Measurements from ENCODE around the gene AUTS2.

Gene AUTS2

GRCh38 chr7:70777251-70777650 is 1179.0 kb downstream of the AUTS2 start:
- no peak for DNase-seq (ENCODE audit: low read depth)

DNA sequence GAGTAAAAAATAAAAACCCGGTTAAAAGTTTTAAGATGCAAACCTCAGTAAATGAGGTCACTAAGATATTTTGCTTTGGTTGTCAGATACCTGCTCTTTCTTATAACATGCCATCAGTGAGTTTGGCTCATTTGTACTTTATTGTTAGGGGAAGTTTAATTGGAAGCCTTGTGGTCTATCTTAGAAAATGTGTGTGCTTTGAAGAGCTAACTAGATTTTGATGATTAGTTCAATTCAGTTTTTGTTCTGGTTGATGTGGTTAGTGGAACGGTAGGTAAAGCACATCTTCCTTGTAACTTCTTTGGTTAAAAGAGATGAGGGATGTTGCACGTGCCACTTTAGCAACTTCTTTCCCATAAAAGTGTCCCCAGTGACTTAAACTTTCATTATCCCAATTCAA is 1180.3 kb downstream of the AUTS2 start:
- DNase-seq (ENCODE audit: low read depth), result no peak

DNA sequence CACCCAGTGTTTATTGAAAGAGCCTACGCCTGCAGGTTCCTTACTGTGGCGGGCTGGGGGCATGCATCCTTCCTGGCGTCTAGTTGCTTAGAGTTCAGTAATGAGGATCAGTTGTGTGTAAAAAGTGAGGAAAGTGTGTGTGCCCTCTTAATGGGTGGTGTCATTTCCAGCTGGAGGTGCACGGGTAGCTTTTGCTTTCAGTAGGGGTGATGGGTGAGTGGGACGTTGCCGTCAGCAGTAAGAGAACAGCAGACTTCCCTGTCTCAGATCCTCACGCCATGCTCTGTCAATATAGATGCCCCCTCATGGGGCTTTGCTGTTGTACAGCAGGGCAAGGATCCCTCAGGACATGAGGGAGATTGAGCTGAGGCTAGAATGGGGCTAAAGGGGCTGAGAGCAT is 1181.0 kb downstream of the AUTS2 start:
- DNase-seq (ENCODE audit: low read depth), result no peak

GRCh38 chr7:70781922-70782311 is 1183.6 kb downstream of the AUTS2 start:
- no peak for DNase-seq (ENCODE audit: low read depth)

DNA sequence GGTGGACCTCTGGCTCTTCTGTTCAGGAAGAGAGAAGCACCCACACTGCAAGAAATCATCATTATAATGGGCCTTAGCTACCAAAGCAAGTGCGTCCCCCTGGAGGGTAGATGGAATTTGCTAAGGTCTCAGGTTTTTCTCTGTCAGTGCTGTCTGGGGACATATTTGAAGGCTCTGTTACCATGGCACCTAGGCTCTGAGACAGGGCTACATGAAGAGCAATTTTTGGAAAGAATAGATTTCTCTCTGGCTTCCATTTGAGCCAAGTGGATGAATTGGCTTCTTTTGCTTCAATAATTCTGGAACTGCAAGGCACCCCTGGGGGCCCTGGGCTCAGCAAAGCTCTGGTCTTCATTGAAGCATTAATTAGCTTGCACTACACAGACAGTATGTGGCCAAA is 1184.5 kb downstream of the AUTS2 start:
- DNase-seq (ENCODE audit: low read depth), result no peak

- no peak for DNase-seq (ENCODE audit: low read depth)
Measured at GRCh38 chr7:70785427-70785826, 1187.2 kb downstream of the AUTS2 start.

GRCh38 chr7:70786076-70786475 is 1187.8 kb downstream of the AUTS2 start:
- DNase-seq (ENCODE audit: low read depth), result no peak

- DNase-seq (ENCODE audit: low read depth), result no peak
Measured at GRCh38 chr7:70787286-70787685, 1189.0 kb downstream of the AUTS2 start.

- no peak for DNase-seq (ENCODE audit: low read depth)
Measured at GRCh38 chr7:70787771-70788170, 1189.5 kb downstream of the AUTS2 start.

DNA sequence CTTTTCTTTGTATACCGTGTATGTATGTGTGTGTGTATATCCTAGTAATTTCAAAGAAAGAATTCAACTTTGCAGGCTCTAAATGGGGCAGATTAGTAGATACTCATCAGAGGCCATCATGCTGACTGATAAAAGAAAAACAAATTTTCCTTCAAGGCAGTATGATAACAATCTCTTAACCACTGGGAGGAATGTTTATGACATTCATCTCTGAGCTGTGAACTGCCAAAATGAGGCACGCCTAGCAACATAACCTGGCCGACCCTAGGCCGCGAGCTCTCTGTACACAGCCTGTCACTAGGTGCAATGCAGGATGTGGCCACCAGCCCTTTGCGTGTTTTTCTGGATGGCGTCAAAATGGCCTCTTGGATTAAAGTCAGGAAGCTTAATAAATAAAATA is 1190.0 kb downstream of the AUTS2 start:
- DNase-seq (ENCODE audit: low read depth), result peak; percentile 30

GRCh38 chr7:70789481-70790214 is 1191.4 kb downstream of the AUTS2 start:
- DNase-seq (ENCODE audit: low read depth), result no peak

DNA sequence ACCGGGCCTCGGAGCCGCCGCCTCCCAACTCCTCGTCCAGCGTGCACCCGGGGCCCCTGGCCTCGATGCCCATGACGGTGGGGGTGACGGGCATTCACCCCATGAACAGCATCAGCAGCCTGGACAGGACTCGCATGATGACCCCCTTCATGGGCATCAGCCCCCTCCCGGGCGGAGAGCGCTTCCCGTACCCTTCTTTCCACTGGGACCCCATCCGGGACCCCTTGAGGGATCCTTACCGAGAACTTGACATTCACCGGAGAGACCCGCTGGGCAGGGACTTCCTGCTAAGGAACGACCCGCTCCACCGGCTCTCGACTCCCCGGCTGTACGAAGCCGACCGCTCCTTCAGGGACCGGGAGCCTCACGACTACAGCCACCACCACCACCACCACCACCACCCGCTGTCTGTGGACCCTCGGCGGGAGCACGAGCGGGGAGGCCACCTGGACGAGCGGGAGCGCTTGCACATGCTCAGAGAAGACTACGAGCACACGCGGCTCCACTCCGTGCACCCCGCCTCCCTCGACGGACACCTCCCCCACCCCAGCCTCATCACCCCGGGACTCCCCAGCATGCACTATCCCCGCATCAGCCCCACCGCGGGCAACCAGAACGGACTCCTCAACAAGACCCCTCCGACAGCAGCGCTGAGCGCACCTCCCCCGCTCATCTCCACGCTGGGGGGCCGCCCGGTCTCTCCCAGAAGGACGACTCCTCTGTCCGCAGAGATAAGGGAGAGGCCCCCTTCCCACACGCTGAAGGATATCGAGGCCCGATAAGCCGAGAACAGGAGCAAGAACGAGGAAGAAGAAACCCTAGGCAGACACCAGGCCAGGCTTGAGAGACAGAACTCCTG is 1192.2 kb downstream of the AUTS2 start:
- DNase-seq (ENCODE audit: low read depth), result no peak

DNA sequence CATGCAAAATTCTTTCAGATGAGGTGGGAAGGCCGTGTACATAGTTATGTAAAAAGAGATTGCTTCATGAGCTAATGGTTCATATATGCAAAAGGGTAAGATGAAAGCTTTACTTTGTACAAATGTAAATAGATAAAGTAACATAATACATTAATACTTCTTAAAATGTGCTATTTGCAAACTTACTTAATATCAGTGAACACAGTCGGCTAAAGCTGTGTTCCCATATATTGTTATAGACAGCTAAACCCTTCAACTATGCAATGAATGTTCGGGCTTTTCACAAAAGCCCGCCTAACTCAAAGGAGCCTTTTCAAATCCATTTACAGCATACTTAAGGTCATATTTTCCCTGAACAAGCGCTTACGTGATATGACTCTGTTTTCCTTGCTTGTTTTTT is 1193.1 kb downstream of the AUTS2 start:
- DNase-seq (ENCODE audit: low read depth), result no peak

GRCh38 chr7:70793060-70793459 is 1194.8 kb downstream of the AUTS2 start:
- DNase-seq (ENCODE audit: low read depth), result no peak

GRCh38 chr7:70793821-70794220 is 1195.5 kb downstream of the AUTS2 start:
- no peak for DNase-seq (ENCODE audit: low read depth)

- no peak for DNase-seq (ENCODE audit: low read depth)
Measured at GRCh38 chr7:70794962-70795361, 1196.7 kb downstream of the AUTS2 start.

DNA sequence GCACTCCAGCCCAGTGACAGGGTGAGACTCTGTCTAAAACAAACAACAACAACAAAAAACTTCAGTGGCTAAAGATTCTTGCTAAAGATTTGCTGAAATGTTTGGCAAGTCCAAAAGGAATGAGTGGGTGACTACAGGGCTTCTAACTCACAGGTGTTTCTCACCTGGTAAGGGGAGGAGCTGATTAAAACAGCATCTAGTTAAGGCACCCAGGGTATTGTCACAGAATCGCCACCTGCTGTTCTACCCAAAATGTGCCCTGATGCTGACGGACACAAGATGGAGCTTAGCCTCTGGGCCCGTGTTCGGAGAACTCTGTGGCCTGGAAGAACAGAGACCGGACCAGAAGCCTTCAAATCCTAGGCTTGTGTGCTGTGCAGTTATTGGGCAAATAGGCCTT is 1197.7 kb downstream of the AUTS2 start:
- no peak for DNase-seq (ENCODE audit: low read depth)

GRCh38 chr7:70797109-70797514 is 1198.8 kb downstream of the AUTS2 start:
- DNase-seq (ENCODE audit: low read depth), result no peak

DNA sequence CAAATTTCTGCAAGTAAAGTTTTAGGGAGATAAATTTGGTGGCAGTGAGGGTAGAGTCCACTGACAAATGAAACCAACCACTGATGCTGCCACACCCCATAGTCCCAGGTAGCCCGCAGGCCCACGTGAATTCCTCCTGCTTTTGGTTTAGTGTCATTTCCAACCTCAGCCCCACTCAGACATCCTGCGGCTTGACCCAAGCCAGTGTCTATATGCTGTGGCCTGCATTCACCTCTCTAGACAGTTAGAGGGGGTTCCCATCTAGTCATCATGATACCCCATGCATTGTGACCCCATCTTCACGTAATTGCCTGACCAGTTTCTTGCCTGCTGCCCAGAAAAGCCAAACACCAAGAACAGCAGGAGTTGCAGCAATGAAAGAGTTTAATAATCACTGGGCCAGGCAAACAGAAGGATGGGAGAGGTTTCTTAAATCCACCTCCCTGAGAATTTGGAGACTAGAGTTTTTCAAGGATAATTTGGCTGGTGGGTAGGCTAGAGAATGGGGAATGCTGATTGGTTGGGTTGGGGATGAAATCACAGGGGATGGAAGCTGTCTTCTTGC is 1201.6 kb downstream of the AUTS2 start:
- DNase-seq (ENCODE audit: low read depth), result no peak

DNA sequence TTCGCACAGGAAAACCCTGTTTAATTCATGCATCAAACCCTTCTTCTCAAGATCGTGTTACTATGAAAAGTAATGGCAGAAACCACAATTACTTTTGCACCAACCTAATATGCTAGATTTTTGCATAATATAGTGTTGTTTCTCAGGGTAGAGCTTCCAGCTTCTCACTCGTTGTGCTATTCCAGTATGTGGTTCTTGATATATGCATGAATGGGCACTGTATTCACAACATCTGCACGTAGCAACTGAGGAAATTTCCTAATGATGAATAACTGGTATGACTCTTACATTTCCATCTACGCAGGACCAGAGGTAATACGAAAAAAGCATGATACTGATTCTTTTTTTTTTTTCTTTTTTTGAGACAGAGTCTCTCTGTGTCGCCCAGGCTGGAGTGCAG is 1207.1 kb downstream of the AUTS2 start:
- DNase-seq (ENCODE audit: low read depth), result no peak

DNA sequence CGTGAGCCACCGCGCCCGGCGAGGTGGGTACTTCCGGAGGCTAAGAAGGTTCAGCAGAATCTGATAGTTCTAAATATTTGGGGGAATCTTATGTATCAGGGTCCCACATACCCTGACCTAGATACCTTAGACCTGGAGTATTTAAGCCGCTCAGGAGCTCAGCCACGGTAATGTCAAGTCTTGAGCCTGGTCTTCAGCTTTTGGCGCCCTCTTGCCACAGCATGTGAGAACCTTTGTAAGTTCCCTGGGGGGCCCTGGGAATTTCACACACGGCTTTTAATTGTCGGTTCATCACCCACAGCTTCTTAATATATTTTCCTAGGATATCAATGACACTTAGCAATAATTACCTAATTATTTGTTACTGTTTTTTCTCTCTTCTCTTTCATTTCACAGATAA is 1209.4 kb downstream of the AUTS2 start:
- no peak for DNase-seq (ENCODE audit: low read depth)

DNA sequence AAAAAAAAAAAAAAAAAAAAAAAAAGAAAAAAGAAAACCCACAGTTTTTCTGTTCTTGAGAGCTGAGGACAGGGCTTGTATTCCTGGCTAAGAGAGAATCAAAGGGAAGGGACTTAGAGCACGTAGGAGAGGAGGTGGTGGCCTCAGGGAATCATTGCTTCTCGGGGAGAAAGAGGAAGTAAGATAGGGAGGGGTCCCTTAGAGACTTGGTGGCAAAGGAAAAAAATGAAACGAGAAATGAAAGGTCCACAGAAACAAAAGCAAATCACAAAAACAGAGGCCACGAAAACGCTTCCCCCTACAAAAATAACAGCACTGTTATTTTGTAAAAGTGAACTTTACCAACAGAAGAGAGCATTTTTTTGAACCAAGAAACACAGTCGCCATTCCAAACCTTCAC is 1210.6 kb downstream of the AUTS2 start:
- DNase-seq (ENCODE audit: low read depth), result no peak

GRCh38 chr7:70810558-70811139 is 1212.4 kb downstream of the AUTS2 start:
- no peak for DNase-seq (ENCODE audit: low read depth)
